SK-N-MC (cell line): ENCODE data around the gene PRTG.

Source experiments
- DNase-seq: peaks from one replicate; pipeline ENCODE4 v3.0.0-alpha.2; 2011; ENCODE audit warnings: low read depth, low spot score
- H3K27ac ChIP-seq: fragments of 200-600 bp; sonication (generic); 2 replicates; pipeline ENCODE4 v1.5.1; 2016; ENCODE audit warnings: mixed run types
- H3K36me3 ChIP-seq: fragments of 200-600 bp; sonication (generic); 2 replicates; pipeline ENCODE4 v1.6.1; 2017; ENCODE audit warnings: antibody characterized with exemption, low read length, mixed read lengths; ENCODE audit not compliant: insufficient read depth
- H3K4me3 ChIP-seq: fragments of 200-600 bp; sonication (generic); 2 replicates; pipeline ENCODE4 v1.5.1; 2016
- H3K9ac ChIP-seq: fragments of 200-600 bp; sonication (generic); 2 replicates; pipeline ENCODE4 v1.8.0; 2017; ENCODE audit warnings: mixed run types, mixed read lengths; ENCODE audit not compliant: insufficient read length
- H3K9me3 ChIP-seq: fragments of 200-600 bp; sonication (generic); 2 replicates; pipeline ENCODE4 v1.6.1; 2017; ENCODE audit warnings: low read depth, mild to moderate bottlenecking, antibody characterized with exemption, low read length, moderate library complexity, mixed read lengths
- EZH2 ChIP-seq: fragments of 200-600 bp; sonication (generic); IDR thresholded peaks from one replicate; pipeline ENCODE4 v1.6.1; 2017; ENCODE audit warnings: antibody characterized with exemption
- FOXP2 ChIP-seq: optimal IDR thresholded peaks from 2 replicates; pipeline ENCODE3; 2011; ENCODE audit warnings: mild to moderate bottlenecking, moderate library complexity; ENCODE audit not compliant: insufficient read depth; ENCODE audit errors: extremely low read length, control extremely low read depth
- POLR2AphosphoS5 ChIP-seq: IDR thresholded peaks from 2 replicates; pipeline ENCODE4 v1.6.1; 2012; ENCODE audit warnings: mild to moderate bottlenecking, low read depth, low read length, borderline replicate concordance

PRTG gene

GRCh38 chr15:55780292-55780691, 37.3 kb upstream of the PRTG start:
- Histone ChIP-seq H3K9ac (no peak overlapping the region), H3K27ac (no peak overlapping the region), H3K4me3 (no peak overlapping the region), H3K9me3 (no peaks in the 10 kb centered on the region), H3K36me3 (no peaks in the 10 kb centered on the region)
- TF ChIP-seq FOXP2 (no peak), POLR2AphosphoS5 (no peak), EZH2 (no peak)
- no peak for DNase-seq

GRCh38 chr15:55778932-55779331, 36.0 kb upstream of the PRTG start:
- Histone ChIP-seq H3K27ac (no peak overlapping the region), H3K4me3 (no peak overlapping the region), H3K36me3 (no peaks in the 10 kb centered on the region), H3K9ac (no peak overlapping the region), H3K9me3 (no peaks in the 10 kb centered on the region)
- no peak for DNase-seq
- TF ChIP-seq FOXP2 (no peak), POLR2AphosphoS5 (no peak), EZH2 (no peak)

- H3K36me3 ChIP-seq = no peaks in the 10 kb centered on the region
- H3K4me3 ChIP-seq = no peak overlapping the region
- peak; percentile 97 for DNase-seq
- no peak for TF ChIP-seq FOXP2
- TF ChIP-seq POLR2AphosphoS5 = peak; percentile 58; the same call in 1 of the 2 replicates
- H3K9me3 ChIP-seq = no peaks in the 10 kb centered on the region
- no peak overlapping the region for H3K9ac ChIP-seq
- no peak overlapping the region for H3K27ac ChIP-seq
These were observed 32.4 kb upstream of the PRTG start for GRCh38 chr15:55775316-55775715.

GRCh38 chr15:55774113-55774970, 31.4 kb upstream of the PRTG start:
- no peak overlapping the region for H3K27ac ChIP-seq
- no peak overlapping the region for H3K9ac ChIP-seq
- H3K36me3 ChIP-seq = no peaks in the 10 kb centered on the region
- H3K4me3 ChIP-seq = no peak overlapping the region
- DNase-seq = no peak
- TF ChIP-seq EZH2 = no peak
- TF ChIP-seq POLR2AphosphoS5 = no peak
- TF ChIP-seq FOXP2 = no peak
- no peaks in the 10 kb centered on the region for H3K9me3 ChIP-seq

- Histone ChIP-seq H3K9ac (no peak overlapping the region), H3K4me3 (no peak overlapping the region), H3K27ac (no peak overlapping the region), H3K36me3 (no peaks in the 10 kb centered on the region), H3K9me3 (no peaks in the 10 kb centered on the region)
- TF ChIP-seq FOXP2 = no peak
- no peak for TF ChIP-seq POLR2AphosphoS5
- TF ChIP-seq EZH2 = no peak
- no peak for DNase-seq
These were observed 27.9 kb upstream of the PRTG start for GRCh38 chr15:55770806-55771205.

- H3K36me3 ChIP-seq = no peaks in the 10 kb centered on the region
- H3K9me3 ChIP-seq = no peaks in the 10 kb centered on the region
- H3K27ac ChIP-seq = no peak overlapping the region
- no peak overlapping the region for H3K9ac ChIP-seq
- no peak for TF ChIP-seq EZH2
- TF ChIP-seq FOXP2 = no peak
- no peak for TF ChIP-seq POLR2AphosphoS5
- no peak overlapping the region for H3K4me3 ChIP-seq
- no peak for DNase-seq
These were observed 27.3 kb upstream of the PRTG start for GRCh38 chr15:55770261-55770660.

GRCh38 chr15:55768670-55769185, 25.8 kb upstream of the PRTG start:
- no peak for DNase-seq
- Histone ChIP-seq H3K9ac (no peak overlapping the region), H3K4me3 (no peak overlapping the region), H3K36me3 (no peaks in the 10 kb centered on the region), H3K9me3 (no peaks in the 10 kb centered on the region), H3K27ac (no peak overlapping the region)
- TF ChIP-seq EZH2 = no peak
- no peak for TF ChIP-seq POLR2AphosphoS5
- no peak for TF ChIP-seq FOXP2

- H3K27ac ChIP-seq = no peak overlapping the region
- no peak overlapping the region for H3K9ac ChIP-seq
- H3K9me3 ChIP-seq = no peaks in the 10 kb centered on the region
- H3K36me3 ChIP-seq = no peaks in the 10 kb centered on the region
- TF ChIP-seq EZH2 = no peak
- TF ChIP-seq FOXP2 = no peak
- no peak for TF ChIP-seq POLR2AphosphoS5
- no peak for DNase-seq
- H3K4me3 ChIP-seq = no peak overlapping the region
These were observed 23.7 kb upstream of the PRTG start for GRCh38 chr15:55766676-55767075.

- DNase-seq = no peak
- no peak overlapping the region for H3K9ac ChIP-seq
- no peak overlapping the region for H3K4me3 ChIP-seq
- TF ChIP-seq POLR2AphosphoS5 = no peak
- TF ChIP-seq FOXP2 = no peak
- TF ChIP-seq EZH2 = no peak
- H3K36me3 ChIP-seq = no peaks in the 10 kb centered on the region
- no peak overlapping the region for H3K27ac ChIP-seq
- no peaks in the 10 kb centered on the region for H3K9me3 ChIP-seq
These were observed 21.4 kb upstream of the PRTG start for GRCh38 chr15:55764398-55764797.
